ENCODE results near the gene DBH.

The DBH gene

GRCh38 chr9:133604856-133605255 is 31.3 kb upstream of the DBH start:
- DNase-seq (ENCODE audit: low read depth in 2 of 2), result no peak

GRCh38 chr9:133605446-133605845 is 30.7 kb upstream of the DBH start:
- DNase-seq (ENCODE audit: low read depth in 2 of 2), result no peak

- DNase-seq (ENCODE audit: low read depth in 2 of 2), result no peak
Observed at GRCh38 chr9:133605856-133606707, 30.1 kb upstream of the DBH start.

DNA sequence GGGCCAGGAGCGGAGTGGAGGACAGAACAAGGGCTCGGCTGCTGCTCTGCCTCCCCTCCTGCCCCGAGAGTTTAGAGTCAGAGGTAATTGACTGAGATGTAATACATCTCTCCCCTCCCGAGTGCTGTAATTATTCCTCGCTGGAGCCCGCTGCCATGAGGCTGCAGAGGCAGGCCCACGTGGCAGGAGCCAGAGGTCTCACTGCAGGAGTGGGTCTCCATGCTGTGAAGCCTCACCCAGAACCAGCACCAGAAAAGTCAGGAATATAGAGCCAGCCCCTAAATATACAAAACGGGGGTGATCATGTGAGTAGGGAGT is 29.5 kb upstream of the DBH start:
- DNase-seq (ENCODE audit: low read depth in 2 of 2), result no peak

DNA sequence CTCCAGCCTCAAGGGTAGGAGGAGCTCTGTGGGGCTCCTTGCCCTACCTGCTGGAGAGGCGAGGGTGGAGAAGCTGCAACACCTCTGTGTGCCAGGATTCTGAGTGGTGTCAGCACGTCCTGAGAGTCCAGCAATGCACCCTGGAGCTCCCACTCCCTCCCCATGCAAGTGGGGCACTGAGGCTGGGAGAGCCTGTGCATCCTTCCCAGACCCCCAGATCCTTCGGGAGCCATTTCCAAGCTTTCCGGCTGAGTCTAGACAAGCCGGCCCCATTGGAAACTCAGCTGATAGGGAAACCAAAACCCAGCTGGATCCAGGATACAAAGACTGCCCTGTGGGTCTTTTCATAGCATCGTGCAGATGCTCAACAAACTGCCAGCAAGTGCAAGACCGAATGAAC is 28.8 kb upstream of the DBH start:
- DNase-seq (ENCODE audit: low read depth in 2 of 2), result no peak

DNA sequence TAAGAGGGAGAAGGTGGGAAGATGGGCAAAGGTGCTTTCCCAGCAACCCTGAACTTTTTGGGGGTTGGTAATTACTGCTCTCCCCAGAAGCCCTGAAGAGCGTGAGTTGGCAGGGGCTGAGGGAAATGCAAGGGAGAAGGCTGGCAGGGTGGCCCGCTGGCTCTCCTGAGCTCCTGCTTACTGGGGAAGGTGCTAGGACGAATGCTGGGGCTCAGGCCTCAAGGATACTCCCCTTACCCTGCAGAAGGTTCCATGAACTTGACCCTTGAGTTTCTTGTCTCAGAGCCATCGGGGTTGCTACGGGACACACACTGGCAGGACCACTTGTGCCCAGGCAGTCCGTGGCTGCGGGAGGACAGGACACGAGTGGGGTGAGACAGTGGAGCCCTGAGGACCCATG is 28.2 kb upstream of the DBH start:
- no peak for DNase-seq (ENCODE audit: low read depth in 2 of 2)

- DNase-seq (ENCODE audit: low read depth in 2 of 2), result no peak
Observed at GRCh38 chr9:133608382-133608781, 27.8 kb upstream of the DBH start.

DNA sequence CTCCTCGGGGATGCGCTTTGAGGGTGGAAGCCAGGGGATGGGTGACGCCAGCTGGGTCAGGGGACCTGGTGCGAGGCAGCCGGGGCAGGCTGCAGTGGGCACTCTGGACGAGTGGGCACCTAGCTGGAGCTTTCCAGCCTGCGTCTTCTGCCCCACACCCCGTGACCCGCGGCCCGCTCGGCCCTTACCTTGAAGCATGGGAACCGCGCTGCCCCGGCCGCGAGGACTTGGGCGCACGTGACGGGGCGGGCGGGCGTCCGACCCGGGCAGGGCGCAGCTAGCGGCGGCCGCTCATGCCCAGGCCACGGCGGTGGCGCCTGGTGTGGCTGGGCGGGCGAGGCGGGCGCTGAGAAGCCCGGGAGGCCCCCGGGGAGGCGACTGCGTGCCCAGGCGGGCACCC is 27.3 kb upstream of the DBH start:
- DNase-seq (ENCODE audit: low read depth in 2 of 2), result no peak

GRCh38 chr9:133609311-133610098 is 26.7 kb upstream of the DBH start, which contains the start of gene FAM163B:
Gene FAM163B, minus strand, starts transcription at chr9:133609389. Its CDS starts 29,166 bp downstream, at chr9:133580223.
- DNase-seq (ENCODE audit: low read depth in 2 of 2), result no peak

DNA sequence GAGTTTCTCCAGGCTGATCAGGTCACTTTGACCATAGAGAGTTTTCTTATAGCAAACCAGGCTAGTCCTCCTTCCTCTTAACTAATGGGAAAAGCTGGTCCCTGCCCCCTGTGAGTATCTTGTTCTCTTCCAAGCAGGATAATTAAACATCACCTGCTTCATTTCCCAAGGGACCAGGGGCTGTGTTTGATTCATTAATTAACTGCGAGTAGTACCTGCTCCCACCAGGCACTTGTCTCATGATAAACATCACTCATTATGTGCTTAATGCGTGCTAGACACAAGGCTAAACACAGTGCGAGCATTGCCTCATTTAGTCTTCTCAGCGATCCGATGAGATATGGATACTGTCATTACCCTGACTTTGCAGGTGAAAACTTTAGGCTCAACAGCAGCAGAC is 25.3 kb upstream of the DBH start:
- no peak for DNase-seq (ENCODE audit: low read depth in 2 of 2)

DNA sequence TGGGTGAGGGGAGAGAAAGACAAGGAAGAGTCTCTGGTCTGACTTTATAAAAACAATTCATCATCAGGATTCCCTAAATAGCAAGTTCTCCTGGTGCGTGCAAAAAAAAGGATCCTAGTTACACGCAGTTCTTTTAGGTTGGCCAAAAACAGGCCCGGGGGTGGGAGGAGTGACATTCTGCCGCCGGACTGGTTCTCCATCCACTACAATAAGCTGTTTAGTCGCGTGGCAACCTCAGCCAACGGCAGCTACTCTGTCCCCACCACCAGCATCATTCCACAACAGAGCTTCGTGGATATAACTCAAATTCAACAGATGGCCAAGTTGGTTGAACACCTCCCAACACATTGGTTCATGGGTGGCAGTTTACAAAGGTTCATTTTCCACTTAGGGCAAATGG is 24.1 kb upstream of the DBH start:
- DNase-seq (ENCODE audit: low read depth in 2 of 2), result no peak

DNA sequence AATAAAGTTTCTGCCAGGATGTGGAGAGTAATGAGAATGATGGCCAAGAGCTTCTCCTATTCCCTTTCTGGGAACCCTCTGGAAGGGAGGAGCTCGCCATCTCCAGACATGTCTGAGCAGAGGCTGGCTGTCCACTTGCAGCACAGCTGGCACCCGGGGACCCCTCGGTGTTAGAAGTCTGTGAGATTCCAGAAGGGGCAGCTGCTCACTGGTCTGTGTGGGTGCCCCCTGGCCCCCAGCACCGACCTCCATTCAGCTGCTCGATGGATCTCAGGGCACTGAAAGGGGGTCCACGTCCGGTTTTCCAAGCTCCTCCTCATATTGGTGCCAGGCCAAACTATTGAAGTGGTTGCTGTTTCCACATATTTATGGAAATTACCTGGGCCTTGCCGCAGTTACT is 23.3 kb upstream of the DBH start:
- DNase-seq (ENCODE audit: low read depth in 2 of 2), result no peak

DNA sequence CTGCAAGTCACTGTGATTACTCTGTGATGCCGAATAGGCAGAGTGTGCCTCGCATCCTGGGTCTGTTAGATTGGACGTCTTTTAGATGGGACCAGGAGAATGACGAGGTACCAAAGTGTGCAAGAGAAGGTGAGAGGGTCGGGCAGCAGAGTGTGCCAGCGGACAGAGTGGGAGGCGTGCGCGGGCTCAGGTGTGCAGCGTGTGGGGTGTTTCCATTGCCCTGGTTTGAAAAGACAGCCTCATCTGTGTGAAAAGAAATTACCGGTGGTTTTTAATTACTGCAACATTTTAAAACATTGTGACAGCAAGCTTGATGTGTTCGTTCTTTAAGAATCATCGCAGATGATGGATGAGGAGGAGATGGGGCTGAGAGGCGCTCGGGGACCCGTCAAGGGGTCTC is 22.7 kb upstream of the DBH start:
- no peak for DNase-seq (ENCODE audit: low read depth in 2 of 2)

GRCh38 chr9:133614056-133614455 is 22.1 kb upstream of the DBH start:
- DNase-seq (ENCODE audit: low read depth in 2 of 2), result no peak

GRCh38 chr9:133614678-133615077 is 21.5 kb upstream of the DBH start:
- no peak for DNase-seq (ENCODE audit: low read depth in 2 of 2)

DNA sequence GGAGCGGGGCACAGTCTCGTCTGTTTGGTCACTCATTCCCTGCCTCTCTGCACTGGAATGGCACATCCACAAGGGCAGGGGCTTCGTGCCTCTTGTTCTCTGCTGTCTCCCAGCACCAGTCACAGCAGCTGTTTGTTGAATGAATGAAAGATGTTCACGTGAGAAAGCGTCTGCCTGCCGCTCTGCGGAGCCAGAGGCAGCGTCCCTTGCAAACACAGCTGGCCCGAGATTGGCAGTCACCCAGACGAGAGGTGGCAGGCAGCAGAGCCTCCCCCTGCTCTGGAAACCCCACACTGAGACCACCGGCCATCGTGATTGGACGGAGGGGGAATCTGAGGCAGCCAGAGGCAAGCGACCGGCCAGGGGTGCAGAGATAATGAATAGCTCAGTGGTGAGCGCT is 21.0 kb upstream of the DBH start:
- DNase-seq (ENCODE audit: low read depth in 2 of 2), result no peak

- DNase-seq (ENCODE audit: low read depth in 2 of 2), result no peak
Observed at GRCh38 chr9:133615606-133616188, 20.5 kb upstream of the DBH start.

DNA sequence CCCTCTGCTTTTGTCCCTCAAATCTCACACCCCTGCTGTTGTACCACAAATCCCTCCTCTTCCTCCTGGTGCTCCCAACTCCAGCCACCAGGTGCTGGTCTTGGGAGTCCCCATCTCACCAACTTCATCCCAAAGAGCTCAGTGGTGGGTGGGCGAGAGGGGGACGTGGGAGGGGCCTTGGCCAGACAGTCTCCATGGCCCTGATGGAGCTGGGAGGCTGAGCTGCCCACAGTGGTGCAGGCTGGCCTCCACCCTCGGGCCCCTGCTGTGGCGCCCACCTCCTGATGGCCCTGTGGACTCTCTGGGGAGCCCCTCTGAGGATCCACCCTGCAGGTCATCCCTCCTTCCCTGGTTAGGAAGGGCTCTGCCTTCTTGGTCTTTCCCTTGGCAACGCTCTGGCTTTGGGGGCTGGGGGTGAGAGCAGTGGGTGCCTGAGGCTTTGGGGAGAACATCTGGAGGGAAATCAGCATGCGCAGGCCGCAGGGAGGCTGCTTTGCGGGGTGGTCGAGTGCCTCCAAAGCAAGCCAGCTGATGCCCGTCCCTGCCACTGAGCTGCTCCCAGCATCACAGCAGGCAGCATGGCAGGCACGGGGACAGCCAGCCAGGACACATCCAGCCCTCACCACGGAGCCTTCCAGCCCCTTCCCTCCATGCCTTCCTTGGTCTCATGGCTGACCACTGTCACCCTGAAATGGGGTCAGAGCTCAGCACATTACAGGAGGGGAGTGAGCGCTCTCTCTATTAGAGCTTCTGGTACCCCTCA is 19.3 kb upstream of the DBH start:
- DNase-seq (ENCODE audit: low read depth in 2 of 2), result no peak

GRCh38 chr9:133618726-133619125 is 17.4 kb upstream of the DBH start:
- no peak for DNase-seq (ENCODE audit: low read depth in 2 of 2)

DNA sequence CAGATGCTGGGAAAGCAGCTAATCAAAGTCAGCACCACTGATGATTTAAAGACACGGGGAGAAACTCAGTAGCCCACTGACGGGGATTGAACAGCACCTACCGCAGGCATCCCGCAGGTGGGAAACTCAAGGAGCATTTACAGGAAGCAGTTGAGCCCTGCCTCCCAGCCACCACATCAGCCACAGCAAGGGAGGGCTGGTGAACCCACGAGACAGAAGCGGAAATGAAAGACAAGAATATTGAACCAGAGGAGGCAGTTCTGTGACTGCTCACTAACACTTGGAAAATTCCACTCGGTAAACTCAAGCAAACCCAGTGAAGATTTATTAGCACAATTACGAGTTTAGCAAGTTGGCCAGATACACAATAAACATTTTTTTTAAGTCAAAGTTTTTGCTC is 16.4 kb upstream of the DBH start:
- peak in 1 of 2 donors; percentile 30 for DNase-seq (ENCODE audit: low read depth in 2 of 2)

- no peak for DNase-seq (ENCODE audit: low read depth in 2 of 2)
Observed at GRCh38 chr9:133621725-133622267, 14.4 kb upstream of the DBH start.

DNA sequence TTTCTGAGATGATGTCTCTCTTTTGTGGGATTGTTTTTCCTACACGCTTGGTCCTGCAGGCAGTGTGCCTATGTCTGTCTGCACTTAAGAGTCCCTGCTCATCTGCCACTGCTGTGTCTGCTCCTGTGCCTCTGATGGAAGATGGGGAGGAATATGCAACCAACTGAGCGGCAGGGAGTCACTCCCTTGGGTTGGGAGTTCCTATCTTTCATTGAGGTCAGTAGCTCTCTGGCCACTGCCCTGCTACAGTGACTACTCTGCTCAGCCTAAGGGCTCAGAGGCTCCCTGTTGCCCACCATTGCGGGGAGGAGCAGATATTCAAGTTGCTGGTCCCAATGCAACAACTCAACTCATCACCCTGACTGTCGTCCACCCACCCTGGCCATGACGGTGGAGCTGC is 13.6 kb upstream of the DBH start:
- no peak for DNase-seq (ENCODE audit: low read depth in 2 of 2)

Data from stimulated activated CD4-positive, alpha-beta T cell treated with anti-CD3 and anti-CD28 coated beads, Interleukin-15, amount 100 ng/mL, for 48 hours (primary cell).